Hypothalamus (tissue), 51 donors: ENCODE measurements around the gene RNU11.
"Not testable (repeated sequence)": the region's sequence is repeated elsewhere in the genome, so short reads cannot be mapped to it uniquely, and the experiment has no call there.

Experiments
- DNase-seq, 51 donors: peaks; one replicate each; lab custom pipeline; 2025; lab: John Stamatoyannopoulos, UW

RNU11 gene

GRCh38 chr1:28656335-28656734 lies 7.9 kb downstream of the RNU11 start:
- DNase-seq, result no peak

- DNase-seq, result no peak
Measured at GRCh38 chr1:28663871-28664470, 15.6 kb downstream of the RNU11 start.

- DNase-seq, result no peak
Measured at GRCh38 chr1:28666806-28667205, 18.4 kb downstream of the RNU11 start.

GRCh38 chr1:28668191-28668955 lies 20.0 kb downstream of the RNU11 start, which contains the start of gene GMEB1:
GMEB1 (plus strand) TSS chr1:28668784; CDS start chr1:28683613, 14,829 bp downstream.
- DNase-seq, result peak in 50 of 51 donors; percentile 22 to 87 (median 72)

GRCh38 chr1:28668956-28669723 lies 20.7 kb downstream of the RNU11 start:
- DNase-seq, result peak in 45 of 51 donors; percentile 7 to 76 (median 37)

- no peak for DNase-seq
Measured at GRCh38 chr1:28671254-28671780, 22.9 kb downstream of the RNU11 start.

- DNase-seq, result not testable (repeated sequence)
Measured at GRCh38 chr1:28672971-28673370, 24.6 kb downstream of the RNU11 start.

- no peak for DNase-seq
Measured at GRCh38 chr1:28675924-28676257, 27.5 kb downstream of the RNU11 start.

GRCh38 chr1:28680151-28680550 lies 31.8 kb downstream of the RNU11 start:
- DNase-seq, result no peak

GRCh38 chr1:28682840-28683239 lies 34.4 kb downstream of the RNU11 start:
- DNase-seq, result no peak

- DNase-seq, result no peak
Measured at GRCh38 chr1:28684937-28685336, 36.5 kb downstream of the RNU11 start.

GRCh38 chr1:28691627-28692026 lies 43.2 kb downstream of the RNU11 start:
- not testable (repeated sequence) for DNase-seq
